Naive thymus-derived CD4-positive, alpha-beta T cell (primary cell): ENCODE measurements around the gene PNMA1. TPM values are rescaled to one million over a fixed set of nuclear protein-coding genes. Genes with fewer than 3 reads are reported as not detected.

ENCODE experiments used
- ATAC-seq: fragments of 150-1000 bp; cut with Tn5 transposase; 2 replicates; pipeline ENCODE4 v1.10.0; 2021; ENCODE audit warnings: mild to moderate bottlenecking, moderate library complexity
- CTCF ChIA-PET: fragments of 350-600 bp; sonication (Branson Sonifier 250); formaldehyde crosslinking; loops from one replicate; lab custom pipeline; 2021; ENCODE audit warnings: antibody characterized with exemption; lab: Charles Lee
- POLR2A ChIA-PET: fragments of 350-600 bp; sonication (Branson Sonifier 250); formaldehyde crosslinking; loops from one replicate; lab custom pipeline; 2021; ENCODE audit warnings: antibody characterized with exemption, inconsistent platforms; lab: Charles Lee
- DNase-seq, 9 donors: peaks; one replicate each; pipeline versions ENCODE4 v3.0.0 to v3.0.0-alpha.2; 2020 to 2022; ENCODE audit warnings: mixed read lengths in 1 of 9
- H3K27ac ChIP-seq: one replicate; pipeline ENCODE4 v1.7.0; 2013; ENCODE audit warnings: mild to moderate bottlenecking, low read depth, low read length, moderate library complexity
- H3K27me3 ChIP-seq, 2 donors: one replicate each; pipeline ENCODE4 v1.7.0; 2013; ENCODE audit warnings: low read length in 2 of 2, mild to moderate bottlenecking in 2 of 2, moderate library complexity in 2 of 2; ENCODE audit not compliant: control insufficient read depth in 2 of 2, insufficient read depth in 2 of 2
- H3K36me3 ChIP-seq, 3 experiments: 1 replicate in 2 of 3; 2 replicates in 1 of 3; pipeline ENCODE4 v1.7.0; 2013; ENCODE audit warnings: low read length in 3 of 3, mild to moderate bottlenecking in 3 of 3, moderate library complexity in 1 of 3; ENCODE audit not compliant: insufficient read depth in 3 of 3, control insufficient read depth in 2 of 3
- H3K4me1 ChIP-seq, 2 donors: one replicate each; pipeline ENCODE4 v1.7.0; 2013; ENCODE audit warnings: low read length in 2 of 2, mild to moderate bottlenecking in 2 of 2, moderate library complexity in 1 of 2; ENCODE audit not compliant: control insufficient read depth in 2 of 2, insufficient read depth in 2 of 2
- H3K4me3 ChIP-seq: 2 replicates; pipeline ENCODE4 v1.7.0; 2013; ENCODE audit warnings: mild to moderate bottlenecking, low read length
- H3K9me3 ChIP-seq, 3 experiments: 1 replicate in 2 of 3; 2 replicates in 1 of 3; pipeline ENCODE4 v1.7.0; 2013; ENCODE audit warnings: low read length in 3 of 3; ENCODE audit not compliant: control insufficient read depth in 2 of 3
- H3K27ac Mint-ChIP-seq, 9 donors: one replicate each; pipeline ENCODE4 v1.8.0; 2020 to 2022; ENCODE audit warnings: mixed read lengths in 9 of 9, mild to moderate bottlenecking in 8 of 9, moderate library complexity in 5 of 9, inconsistent platforms in 2 of 9
- H3K27me3 Mint-ChIP-seq, 5 donors: one replicate each; pipeline ENCODE4 v1.8.0; 2021 to 2022; ENCODE audit warnings: mixed read lengths in 5 of 5, mild to moderate bottlenecking in 1 of 5
- H3K36me3 Mint-ChIP-seq, 5 donors: one replicate each; pipeline ENCODE4 v1.8.0; 2020 to 2022; ENCODE audit warnings: mixed read lengths in 5 of 5, mild to moderate bottlenecking in 3 of 5, inconsistent platforms in 1 of 5
- H3K4me1 Mint-ChIP-seq, 7 donors: one replicate each; pipeline ENCODE4 v1.8.0; 2020 to 2022; ENCODE audit warnings: mixed read lengths in 7 of 7, mild to moderate bottlenecking in 3 of 7, inconsistent platforms in 1 of 7
- H3K4me3 Mint-ChIP-seq, 10 donors: one replicate each; pipeline ENCODE4 v1.8.0; 2020 to 2022; ENCODE audit warnings: mild to moderate bottlenecking in 10 of 10, mixed read lengths in 10 of 10, moderate library complexity in 6 of 10, inconsistent platforms in 2 of 10
- H3K9me3 Mint-ChIP-seq, 11 donors: one replicate each; pipeline ENCODE4 v1.8.0; 2020 to 2022; ENCODE audit warnings: mixed read lengths in 11 of 11, mild to moderate bottlenecking in 4 of 11, inconsistent platforms in 1 of 11, moderate library complexity in 1 of 11
- intact Hi-C, 2 donors: fragments of 100-400 bp; cut with micrococcal nuclease; formaldehyde crosslinking; loops; one replicate each; pipeline ENCODE4 v1.15.1; 2023
- polyA plus RNA-seq, 2 donors: library from polyadenylated mRNA; unstranded; fragments of 300-500 nt; fragmentation: Illumina TruSeq; gene quantifications; one replicate each; pipeline ENCODE4 v1.2.3, GENCODE V29; 2021
- total RNA-seq, 6 experiments: library from RNA in 5 of 6; stranded (reverse) in 5 of 6; gene quantifications; 1 replicate in 5 of 6; 2 replicates in 1 of 6; pipeline ENCODE4 v1.2.3 and lab custom pipeline; 2021 to 2026

The PNMA1 gene
- total and polyA plus RNA-seq, 7 experiments from 2014 or later, result 21.6 to 44.0 (median 39.3) TPM

- H3K36me3 ChIP-seq, result peaks cover 0 to 8% (median 0%) of the 10 kb centered on the region in 3 experiments
- ATAC-seq (no peak), DNase-seq (no peak)
- no peaks in the 10 kb centered on the region for H3K27me3 ChIP-seq
- H3K27me3 Mint-ChIP-seq, result no peaks in the 10 kb centered on the region
- ChIA-PET POLR2A (interaction anchor here (0.6 to 12.6 kb wide), 6 partner anchors 10 to 174 kb away, joined by 3 to 267 read pairs (median 10); a partner anchor contains a TSS), CTCF (interaction anchor here (0.9 to 6.9 kb wide), 6 partner anchors 11 to 44 kb away, joined by 3 to 56 read pairs (median 20); a partner anchor contains a TSS)
- H3K4me3 Mint-ChIP-seq, result peak overlapping the region; percentile 77 to 95 (median 88)
- intact Hi-C loops, result loop anchor here in 1 of 2 donors (5.0 kb wide), 1 partner anchor 83 kb away; no protein-coding TSS in a partner anchor
- H3K9me3 Mint-ChIP-seq, result no peaks in the 10 kb centered on the region
- peak overlapping the region; percentile 77 to 99 (median 93) for H3K27ac Mint-ChIP-seq
- no peaks in the 10 kb centered on the region for H3K9me3 ChIP-seq
- H3K27ac ChIP-seq, result peak overlapping the region; percentile 72
- peaks cover 61 to 97% (median 94%) of the 10 kb centered on the region in 7 donors for H3K4me1 Mint-ChIP-seq
- peaks cover 92% of the 10 kb centered on the region in 2 donors for H3K4me1 ChIP-seq
- H3K4me3 ChIP-seq, result peak overlapping the region; percentile 52
- H3K36me3 Mint-ChIP-seq, result peaks cover 0 to 10% (median 0%) of the 10 kb centered on the region in 5 donors
Observed at GRCh38 chr14:73744175-73744867, 30.1 kb upstream of the PNMA1 start.

- peaks cover 85 to 88% of the 10 kb centered on the region in 2 donors for H3K4me1 ChIP-seq
- peak overlapping the region; percentile 77 to 99 (median 93) for H3K27ac Mint-ChIP-seq
- intact Hi-C loops, result loop anchor here (1.0 to 5.0 kb wide), 7 partner anchors 10 to 84 kb away; no protein-coding TSS in a partner anchor
- H3K9me3 ChIP-seq, result no peaks in the 10 kb centered on the region
- no peaks in the 10 kb centered on the region for H3K9me3 Mint-ChIP-seq
- peak overlapping the region; percentile 66 to 95 (median 88) for H3K4me3 Mint-ChIP-seq
- ChIA-PET CTCF (interaction anchor here (0.8 to 6.9 kb wide), 5 partner anchors 10 to 80 kb away, joined by 3 to 56 read pairs (median 29); a partner anchor contains a TSS), POLR2A (interaction anchor here (0.8 to 12.6 kb wide), 9 partner anchors 10 to 165 kb away, joined by 3 to 267 read pairs (median 3); a partner anchor contains a TSS)
- no peaks in the 10 kb centered on the region for H3K27me3 Mint-ChIP-seq
- peaks cover 0 to 16% (median 6%) of the 10 kb centered on the region in 3 experiments for H3K36me3 ChIP-seq
- DNase-seq (peak in 7 of 9 donors; percentile 51 to 66 (median 58)), ATAC-seq (peak; percentile 72)
- no peaks in the 10 kb centered on the region for H3K27me3 ChIP-seq
- H3K4me3 ChIP-seq, result peak overlapping the region; percentile 52
- H3K27ac ChIP-seq, result peak overlapping the region; percentile 72
- H3K36me3 Mint-ChIP-seq, result peaks cover 0 to 10% (median 0%) of the 10 kb centered on the region in 5 donors
- peaks cover 55 to 88% (median 85%) of the 10 kb centered on the region in 7 donors for H3K4me1 Mint-ChIP-seq
Observed at GRCh38 chr14:73743431-73743931, 29.3 kb upstream of the PNMA1 start.

GRCh38 chr14:73742520-73743238 lies 28.5 kb upstream of the PNMA1 start:
- ATAC-seq, result no peak
- H3K4me3 ChIP-seq, result peak overlapping the region; percentile 52

GRCh38 chr14:73741876-73742519 lies 27.8 kb upstream of the PNMA1 start:
- ChIA-PET POLR2A (interaction anchor here (0.8 to 12.6 kb wide), 11 partner anchors 11 to 683 kb away, joined by 3 to 267 read pairs (median 4); partner anchors contain the start of gene RBM25), CTCF (interaction anchor here (0.7 to 6.9 kb wide), 6 partner anchors 8 to 47 kb away, joined by 3 to 56 read pairs (median 17); a partner anchor contains a TSS)
- no peaks in the 10 kb centered on the region for H3K9me3 ChIP-seq
- peaks cover 71 to 74% of the 10 kb centered on the region in 2 donors for H3K4me1 ChIP-seq
- peak; percentile 42 for ATAC-seq
- peak overlapping the region; percentile 52 for H3K4me3 ChIP-seq
- peak overlapping the region; percentile 72 for H3K27ac ChIP-seq
- H3K27me3 Mint-ChIP-seq, result no peaks in the 10 kb centered on the region
- H3K4me3 Mint-ChIP-seq, result peak overlapping the region; percentile 66 to 95 (median 88)
- H3K27me3 ChIP-seq, result no peaks in the 10 kb centered on the region
- peaks cover 0 to 29% (median 10%) of the 10 kb centered on the region in 3 experiments for H3K36me3 ChIP-seq
- H3K4me1 Mint-ChIP-seq, result peaks cover 45 to 74% (median 73%) of the 10 kb centered on the region in 7 donors
- intact Hi-C loops, result loop anchor here (1.0 to 5.0 kb wide), 5 partner anchors 14 to 85 kb away; a partner anchor contains a TSS
- no peaks in the 10 kb centered on the region for H3K9me3 Mint-ChIP-seq
- H3K27ac Mint-ChIP-seq, result peak overlapping the region; percentile 77 to 99 (median 93)
- peaks cover 0 to 10% (median 3%) of the 10 kb centered on the region in 5 donors for H3K36me3 Mint-ChIP-seq
- DNase-seq, result peak in 4 of 9 donors; percentile 28 to 54 (median 32)

More at GRCh38 chr14:73742520-73743238, 28.5 kb upstream of the PNMA1 start:
- peaks cover 48 to 80% (median 77%) of the 10 kb centered on the region in 7 donors for H3K4me1 Mint-ChIP-seq
- peaks cover 0 to 8% (median 0%) of the 10 kb centered on the region in 5 donors for H3K36me3 Mint-ChIP-seq
- ChIA-PET POLR2A (interaction anchor here (0.8 to 12.6 kb wide), 13 partner anchors 9 to 684 kb away, joined by 3 to 267 read pairs (median 4); partner anchors contain the start of gene RBM25), CTCF (interaction anchor here (0.6 to 6.9 kb wide), 5 partner anchors 13 to 81 kb away, joined by 3 to 56 read pairs (median 29); a partner anchor contains a TSS)
- H3K4me3 Mint-ChIP-seq, result peak overlapping the region; percentile 66 to 95 (median 88)
- intact Hi-C loops, result loop anchor here (1.0 to 5.0 kb wide), 7 partner anchors 11 to 85 kb away; no protein-coding TSS in a partner anchor
- DNase-seq, result no peak
- H3K9me3 ChIP-seq, result no peaks in the 10 kb centered on the region
- no peaks in the 10 kb centered on the region for H3K27me3 Mint-ChIP-seq
- H3K36me3 ChIP-seq, result peaks cover 0 to 24% (median 8%) of the 10 kb centered on the region in 3 experiments
- H3K27me3 ChIP-seq, result no peaks in the 10 kb centered on the region
- H3K27ac Mint-ChIP-seq, result peak overlapping the region; percentile 77 to 99 (median 93)
- H3K4me1 ChIP-seq, result peaks cover 78 to 80% of the 10 kb centered on the region in 2 donors
- H3K9me3 Mint-ChIP-seq, result no peaks in the 10 kb centered on the region
- H3K27ac ChIP-seq, result peak overlapping the region; percentile 72

- no peaks in the 10 kb centered on the region for H3K9me3 ChIP-seq
- H3K27ac ChIP-seq, result peak overlapping the region; percentile 72
- Mint-ChIP-seq H3K36me3 (peaks cover 0 to 12% (median 8%) of the 10 kb centered on the region in 5 donors), H3K27ac (peak overlapping the region; percentile 77 to 99 (median 93)), H3K4me1 (peaks cover 43 to 71% (median 67%) of the 10 kb centered on the region in 7 donors), H3K4me3 (peak overlapping the region; percentile 66 to 95 (median 88)), H3K9me3 (no peaks in the 10 kb centered on the region), H3K27me3 (no peaks in the 10 kb centered on the region)
- H3K36me3 ChIP-seq, result peaks cover 0 to 35% (median 10%) of the 10 kb centered on the region in 3 experiments
- ATAC-seq (peak; percentile 78), DNase-seq (peak in 7 of 9 donors; percentile 54 to 75 (median 57))
- peak overlapping the region; percentile 52 for H3K4me3 ChIP-seq
- H3K4me1 ChIP-seq, result peaks cover 65 to 69% of the 10 kb centered on the region in 2 donors
- intact Hi-C loops, result loop anchor here (1.0 to 5.0 kb wide), 4 partner anchors 13 to 86 kb away; a partner anchor contains a TSS
- ChIA-PET CTCF (interaction anchor here (0.7 to 6.9 kb wide), 8 partner anchors 8 to 233 kb away, joined by 3 to 56 read pairs (median 4); a partner anchor contains a TSS), POLR2A (interaction anchor here (0.7 to 12.6 kb wide), 11 partner anchors 10 to 285 kb away, joined by 3 to 267 read pairs (median 4); partner anchors contain the start of genes PNMA1 and RIOX1)
- H3K27me3 ChIP-seq, result no peaks in the 10 kb centered on the region
Observed at GRCh38 chr14:73741386-73741875, 27.2 kb upstream of the PNMA1 start.
